HG02642 (cell line): ENCODE results near the gene B2M.
"Not testable (repeated sequence)": the region's sequence is repeated elsewhere in the genome, so short reads cannot be mapped to it uniquely, and the experiment has no call there.

Source experiments
- ATAC-seq: cut with Tn5 transposase; IDR thresholded peaks from one replicate; pipeline ENCODE4 v1.9.1; 2021; ENCODE audit warnings: mild to moderate bottlenecking; ENCODE audit not compliant: unreplicated experiment, poor library complexity

B2M gene

GRCh38 chr15:44697014-44697413, 14.3 kb upstream of the B2M start:
- ATAC-seq, result no peak

GRCh38 chr15:44698641-44699040, 12.7 kb upstream of the B2M start:
- ATAC-seq, result no peak

- not testable (repeated sequence) for ATAC-seq
These were observed 10.6 kb upstream of the B2M start for GRCh38 chr15:44700676-44701075.

GRCh38 chr15:44705986-44706385, 5.3 kb upstream of the B2M start:
- ATAC-seq, result no peak

- no peak for ATAC-seq
These were observed 4.9 kb upstream of the B2M start for GRCh38 chr15:44706401-44706800.

- no peak for ATAC-seq
These were observed 4.2 kb upstream of the B2M start for GRCh38 chr15:44706946-44707636.

GRCh38 chr15:44710236-44711095, 851 bp upstream of the B2M start:
- peak; percentile 19 for ATAC-seq

GRCh38 chr15:44711743-44712345, 527 bp downstream of the B2M start:
- peak; percentile 33 for ATAC-seq

- peak; percentile 21 for ATAC-seq
These were observed 1.2 kb downstream of the B2M start for GRCh38 chr15:44712346-44713005.

- no peak for ATAC-seq
These were observed 2.0 kb downstream of the B2M start for GRCh38 chr15:44713006-44713966.

GRCh38 chr15:44715142-44715796, 4.0 kb downstream of the B2M start:
- no peak for ATAC-seq

GRCh38 chr15:44715797-44716334, 4.5 kb downstream of the B2M start:
- ATAC-seq, result no peak

GRCh38 chr15:44716983-44717602, 5.8 kb downstream of the B2M start:
- no peak for ATAC-seq

GRCh38 chr15:44718180-44718926, 7.0 kb downstream of the B2M start:
- ATAC-seq, result no peak

- ATAC-seq, result no peak
These were observed 7.6 kb downstream of the B2M start for GRCh38 chr15:44718927-44719292.

- peak; percentile 56 for ATAC-seq
These were observed 8.1 kb downstream of the B2M start for GRCh38 chr15:44719293-44719999.

GRCh38 chr15:44720000-44720435, 8.7 kb downstream of the B2M start:
- not testable (repeated sequence) for ATAC-seq
